H1 (cell line): ENCODE results near the gene WNK4. TPM values are rescaled to one million over a fixed set of nuclear protein-coding genes. Genes with fewer than 3 reads are reported as not detected.

ENCODE experiments used
- BACH1 ChIP-seq: IDR thresholded peaks from 2 replicates; pipeline ENCODE4 v1.6.1; 2012; ENCODE audit warnings: low read length, improper control_type of control experiment
- CBX8 ChIP-seq: fragments of 300-800, 300-1000 bp; sonication (generic); IDR thresholded peaks from 2 replicates; pipeline ENCODE4 v1.7.1; 2016; ENCODE audit warnings: low read depth, low read length, borderline replicate concordance
- CTCF ChIP-seq, 3 experiments: IDR thresholded peaks; 1 replicate in 2 of 3; 2 replicates in 1 of 3; pipeline versions ENCODE4 v1.5.1 to v1.6.1; 2011; ENCODE audit warnings: low read length in 3 of 3, mild to moderate bottlenecking in 3 of 3, inconsistent platforms in 2 of 3, low read depth in 1 of 3, moderate library complexity in 1 of 3; ENCODE audit not compliant: insufficient read depth in 1 of 3; ENCODE audit errors: control extremely low read depth in 1 of 3
- GABPA ChIP-seq: IDR thresholded peaks from 2 replicates; pipeline ENCODE4 v1.6.1; 2011; ENCODE audit warnings: mild to moderate bottlenecking, low read length, moderate library complexity, borderline replicate concordance; ENCODE audit not compliant: insufficient read depth
- KDM1A ChIP-seq: fragments of 200-600, 300-600 bp; sonication (generic); IDR thresholded peaks from 2 replicates; pipeline ENCODE4 v1.7.1; 2016; ENCODE audit warnings: mild to moderate bottlenecking, low read length, borderline replicate concordance
- NRF1 ChIP-seq: IDR thresholded peaks from 2 replicates; pipeline ENCODE4 v1.6.1; 2011; ENCODE audit warnings: mild to moderate bottlenecking, low read depth, low read length, improper control_type of control experiment
- RXRA ChIP-seq: IDR thresholded peaks from 2 replicates; pipeline ENCODE4 v1.6.1; 2011; ENCODE audit warnings: low read depth, mild to moderate bottlenecking, low read length, moderate library complexity; ENCODE audit not compliant: insufficient read depth
- TBP ChIP-seq: IDR thresholded peaks from 2 replicates; pipeline ENCODE4 v1.6.1; 2011; ENCODE audit warnings: low read depth, low read length, improper control_type of control experiment
- polyA plus RNA-seq, 7 experiments: library from polyadenylated mRNA; depleted of rRNA in 3 of 7; stranded (reverse) in 5 of 7; unstranded in 2 of 7; fragments of >200 nt in 5 of 7; fragments of 200-250 nt in 2 of 7; gene quantifications; 1 replicate in 5 of 7; 2 replicates in 1 of 7; 4 replicates in 1 of 7; pipeline versions ENCODE4 v1.2.1 to v1.2.3, GENCODE V29; 2011 to 2013; ENCODE audit warnings: missing spikeins in 2 of 7, mixed read lengths in 2 of 7
- total RNA-seq: library from RNA; stranded (reverse); fragmentation: NEBNext Ultra II Directional; extraction: Animal tissue kit (Norgen Biotek cat#: 25700); gene quantifications from 2 replicates; pipeline ENCODE4 v1.2.1, GENCODE V29; 2021
- TF ChIP-seq, protein P1 (sequence below): fragments of 300-600 bp; sonication (generic); IDR thresholded peaks from 2 replicates; pipeline ENCODE4 v1.7.1; 2012; ENCODE audit warnings: low read length, moderate library complexity, mild to moderate bottlenecking, inconsistent platforms; ENCODE audit not compliant: insufficient replicate concordance

The WNK4 gene
- total and polyA plus RNA-seq, 2 of the 8 experiments (the other 6 are each of a cell fraction or from before 2014, with no cell fraction given), result 0.21 to 1.7 TPM

- TF ChIP-seq, protein P1, sequence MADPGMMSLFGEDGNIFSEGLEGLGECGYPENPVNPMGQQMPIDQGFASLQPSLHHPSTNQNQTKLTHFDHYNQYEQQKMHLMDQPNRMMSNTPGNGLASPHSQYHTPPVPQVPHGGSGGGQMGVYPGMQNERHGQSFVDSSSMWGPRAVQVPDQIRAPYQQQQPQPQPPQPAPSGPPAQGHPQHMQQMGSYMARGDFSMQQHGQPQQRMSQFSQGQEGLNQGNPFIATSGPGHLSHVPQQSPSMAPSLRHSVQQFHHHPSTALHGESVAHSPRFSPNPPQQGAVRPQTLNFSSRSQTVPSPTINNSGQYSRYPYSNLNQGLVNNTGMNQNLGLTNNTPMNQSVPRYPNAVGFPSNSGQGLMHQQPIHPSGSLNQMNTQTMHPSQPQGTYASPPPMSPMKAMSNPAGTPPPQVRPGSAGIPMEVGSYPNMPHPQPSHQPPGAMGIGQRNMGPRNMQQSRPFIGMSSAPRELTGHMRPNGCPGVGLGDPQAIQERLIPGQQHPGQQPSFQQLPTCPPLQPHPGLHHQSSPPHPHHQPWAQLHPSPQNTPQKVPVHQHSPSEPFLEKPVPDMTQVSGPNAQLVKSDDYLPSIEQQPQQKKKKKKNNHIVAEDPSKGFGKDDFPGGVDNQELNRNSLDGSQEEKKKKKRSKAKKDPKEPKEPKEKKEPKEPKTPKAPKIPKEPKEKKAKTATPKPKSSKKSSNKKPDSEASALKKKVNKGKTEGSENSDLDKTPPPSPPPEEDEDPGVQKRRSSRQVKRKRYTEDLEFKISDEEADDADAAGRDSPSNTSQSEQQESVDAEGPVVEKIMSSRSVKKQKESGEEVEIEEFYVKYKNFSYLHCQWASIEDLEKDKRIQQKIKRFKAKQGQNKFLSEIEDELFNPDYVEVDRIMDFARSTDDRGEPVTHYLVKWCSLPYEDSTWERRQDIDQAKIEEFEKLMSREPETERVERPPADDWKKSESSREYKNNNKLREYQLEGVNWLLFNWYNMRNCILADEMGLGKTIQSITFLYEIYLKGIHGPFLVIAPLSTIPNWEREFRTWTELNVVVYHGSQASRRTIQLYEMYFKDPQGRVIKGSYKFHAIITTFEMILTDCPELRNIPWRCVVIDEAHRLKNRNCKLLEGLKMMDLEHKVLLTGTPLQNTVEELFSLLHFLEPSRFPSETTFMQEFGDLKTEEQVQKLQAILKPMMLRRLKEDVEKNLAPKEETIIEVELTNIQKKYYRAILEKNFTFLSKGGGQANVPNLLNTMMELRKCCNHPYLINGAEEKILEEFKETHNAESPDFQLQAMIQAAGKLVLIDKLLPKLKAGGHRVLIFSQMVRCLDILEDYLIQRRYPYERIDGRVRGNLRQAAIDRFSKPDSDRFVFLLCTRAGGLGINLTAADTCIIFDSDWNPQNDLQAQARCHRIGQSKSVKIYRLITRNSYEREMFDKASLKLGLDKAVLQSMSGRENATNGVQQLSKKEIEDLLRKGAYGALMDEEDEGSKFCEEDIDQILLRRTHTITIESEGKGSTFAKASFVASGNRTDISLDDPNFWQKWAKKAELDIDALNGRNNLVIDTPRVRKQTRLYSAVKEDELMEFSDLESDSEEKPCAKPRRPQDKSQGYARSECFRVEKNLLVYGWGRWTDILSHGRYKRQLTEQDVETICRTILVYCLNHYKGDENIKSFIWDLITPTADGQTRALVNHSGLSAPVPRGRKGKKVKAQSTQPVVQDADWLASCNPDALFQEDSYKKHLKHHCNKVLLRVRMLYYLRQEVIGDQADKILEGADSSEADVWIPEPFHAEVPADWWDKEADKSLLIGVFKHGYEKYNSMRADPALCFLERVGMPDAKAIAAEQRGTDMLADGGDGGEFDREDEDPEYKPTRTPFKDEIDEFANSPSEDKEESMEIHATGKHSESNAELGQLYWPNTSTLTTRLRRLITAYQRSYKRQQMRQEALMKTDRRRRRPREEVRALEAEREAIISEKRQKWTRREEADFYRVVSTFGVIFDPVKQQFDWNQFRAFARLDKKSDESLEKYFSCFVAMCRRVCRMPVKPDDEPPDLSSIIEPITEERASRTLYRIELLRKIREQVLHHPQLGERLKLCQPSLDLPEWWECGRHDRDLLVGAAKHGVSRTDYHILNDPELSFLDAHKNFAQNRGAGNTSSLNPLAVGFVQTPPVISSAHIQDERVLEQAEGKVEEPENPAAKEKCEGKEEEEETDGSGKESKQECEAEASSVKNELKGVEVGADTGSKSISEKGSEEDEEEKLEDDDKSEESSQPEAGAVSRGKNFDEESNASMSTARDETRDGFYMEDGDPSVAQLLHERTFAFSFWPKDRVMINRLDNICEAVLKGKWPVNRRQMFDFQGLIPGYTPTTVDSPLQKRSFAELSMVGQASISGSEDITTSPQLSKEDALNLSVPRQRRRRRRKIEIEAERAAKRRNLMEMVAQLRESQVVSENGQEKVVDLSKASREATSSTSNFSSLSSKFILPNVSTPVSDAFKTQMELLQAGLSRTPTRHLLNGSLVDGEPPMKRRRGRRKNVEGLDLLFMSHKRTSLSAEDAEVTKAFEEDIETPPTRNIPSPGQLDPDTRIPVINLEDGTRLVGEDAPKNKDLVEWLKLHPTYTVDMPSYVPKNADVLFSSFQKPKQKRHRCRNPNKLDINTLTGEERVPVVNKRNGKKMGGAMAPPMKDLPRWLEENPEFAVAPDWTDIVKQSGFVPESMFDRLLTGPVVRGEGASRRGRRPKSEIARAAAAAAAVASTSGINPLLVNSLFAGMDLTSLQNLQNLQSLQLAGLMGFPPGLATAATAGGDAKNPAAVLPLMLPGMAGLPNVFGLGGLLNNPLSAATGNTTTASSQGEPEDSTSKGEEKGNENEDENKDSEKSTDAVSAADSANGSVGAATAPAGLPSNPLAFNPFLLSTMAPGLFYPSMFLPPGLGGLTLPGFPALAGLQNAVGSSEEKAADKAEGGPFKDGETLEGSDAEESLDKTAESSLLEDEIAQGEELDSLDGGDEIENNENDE, result no peak
- TF ChIP-seq TBP (no peak), GABPA (no peak), CBX8 (no peak), NRF1 (no peak), BACH1 (no peak), KDM1A (no peak), CTCF (IDR thresholded peaks at IDR 0.05; ENCODE audit: control extremely low read depth in 1 of 3, insufficient read depth in 1 of 3, low read depth in 1 of 3, low read length in 3 of 3) (no peak), RXRA (no peak)
Observed at GRCh38 chr17:42791948-42792347, 11.5 kb downstream of the WNK4 start (continued).
